Suppressor macrophage (primary cell): ENCODE measurements around the gene EFTUD2.

Source experiments
- DNase-seq, 4 experiments: peaks; one replicate each; pipeline ENCODE4 v3.0.0-alpha.2; 2020 to 2022

The EFTUD2 gene

GRCh38 chr17:44804302-44805089 lies 94.7 kb downstream of the EFTUD2 start:
- DNase-seq: no peak

- DNase-seq: no peak
These were observed 97.4 kb downstream of the EFTUD2 start for GRCh38 chr17:44801880-44802279.
